ENCODE results near the gene OPTC.

Gene OPTC

DNA sequence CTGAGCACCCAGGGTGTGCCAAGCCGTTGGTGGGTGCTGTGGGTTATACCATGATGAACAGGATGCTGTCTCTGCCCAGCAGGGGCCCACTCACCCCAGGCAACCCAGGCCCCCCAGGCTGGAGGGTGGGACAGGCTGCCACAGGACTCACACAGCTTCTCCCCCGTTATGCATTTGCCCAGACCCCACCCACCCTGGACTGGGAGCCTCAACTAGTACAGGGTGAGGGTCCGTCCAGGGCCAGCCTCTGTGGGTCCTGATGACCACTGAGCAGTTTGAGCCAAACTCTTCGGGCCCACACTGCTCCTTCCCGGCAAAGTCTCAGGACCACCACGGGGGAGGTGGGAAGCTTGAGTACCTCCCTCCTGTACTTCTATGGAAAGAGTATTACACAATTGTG lies 22.1 kb upstream of the OPTC start:
- TF ChIP-seq, protein P1, sequence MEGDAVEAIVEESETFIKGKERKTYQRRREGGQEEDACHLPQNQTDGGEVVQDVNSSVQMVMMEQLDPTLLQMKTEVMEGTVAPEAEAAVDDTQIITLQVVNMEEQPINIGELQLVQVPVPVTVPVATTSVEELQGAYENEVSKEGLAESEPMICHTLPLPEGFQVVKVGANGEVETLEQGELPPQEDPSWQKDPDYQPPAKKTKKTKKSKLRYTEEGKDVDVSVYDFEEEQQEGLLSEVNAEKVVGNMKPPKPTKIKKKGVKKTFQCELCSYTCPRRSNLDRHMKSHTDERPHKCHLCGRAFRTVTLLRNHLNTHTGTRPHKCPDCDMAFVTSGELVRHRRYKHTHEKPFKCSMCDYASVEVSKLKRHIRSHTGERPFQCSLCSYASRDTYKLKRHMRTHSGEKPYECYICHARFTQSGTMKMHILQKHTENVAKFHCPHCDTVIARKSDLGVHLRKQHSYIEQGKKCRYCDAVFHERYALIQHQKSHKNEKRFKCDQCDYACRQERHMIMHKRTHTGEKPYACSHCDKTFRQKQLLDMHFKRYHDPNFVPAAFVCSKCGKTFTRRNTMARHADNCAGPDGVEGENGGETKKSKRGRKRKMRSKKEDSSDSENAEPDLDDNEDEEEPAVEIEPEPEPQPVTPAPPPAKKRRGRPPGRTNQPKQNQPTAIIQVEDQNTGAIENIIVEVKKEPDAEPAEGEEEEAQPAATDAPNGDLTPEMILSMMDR (IDR thresholded peaks at IDR 0.05; ENCODE audit: insufficient read depth, low read depth, low read length, missing control alignments): no peak
- no peak for DNase-seq (ENCODE audit: low read depth)
- no peak overlapping the region for H3K4me3 ChIP-seq (ENCODE audit: low read depth, low read length)

DNA sequence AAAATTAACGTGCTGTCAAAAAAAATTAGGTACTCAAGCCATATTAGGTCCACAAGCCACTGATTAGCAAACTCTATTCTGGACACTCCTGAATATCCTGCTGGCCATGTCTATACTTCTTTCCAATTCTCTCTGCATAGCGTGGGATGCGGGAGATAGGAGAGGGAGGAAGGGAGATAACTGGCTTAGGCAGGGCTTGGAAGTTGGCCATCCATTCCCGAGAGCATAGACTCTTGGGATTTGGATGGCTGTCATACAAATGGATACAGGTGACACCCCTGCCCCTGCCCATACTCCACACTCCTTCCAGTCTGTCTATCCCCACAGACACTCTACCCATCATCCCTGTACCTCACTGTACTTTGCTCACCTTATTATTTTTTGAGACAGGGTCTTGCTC lies 20.7 kb upstream of the OPTC start:
- TF ChIP-seq, protein P1 (IDR thresholded peaks at IDR 0.05; ENCODE audit: insufficient read depth, low read depth, low read length, missing control alignments): no peak
- no peak overlapping the region for H3K4me3 ChIP-seq (ENCODE audit: low read depth, low read length)
- DNase-seq (ENCODE audit: low read depth): no peak

DNA sequence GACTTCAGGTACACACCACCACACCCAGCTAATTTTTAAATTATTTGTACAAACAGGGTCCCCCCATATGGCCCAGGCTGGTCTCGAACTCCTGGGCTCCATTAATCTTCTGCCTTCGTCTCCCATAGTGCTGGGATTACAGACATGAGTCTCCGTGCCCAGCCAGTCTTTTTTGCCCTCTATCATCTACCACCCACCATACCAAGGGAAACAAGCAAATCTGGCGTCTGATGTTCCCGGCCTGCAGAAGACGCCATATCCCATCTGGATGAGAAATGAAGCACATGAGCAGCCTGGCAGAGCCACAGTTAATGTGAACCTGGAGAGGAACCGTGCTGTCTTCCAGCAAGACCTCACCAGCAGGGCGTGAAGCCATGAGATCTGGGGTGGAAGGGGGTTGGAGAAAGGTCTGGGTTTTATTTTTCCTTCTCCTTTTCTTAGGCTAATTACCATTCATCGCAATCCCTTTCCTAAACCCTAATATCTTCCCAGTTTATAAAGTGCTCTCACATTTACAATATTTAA lies 20.1 kb upstream of the OPTC start:
- H3K4me3 ChIP-seq (ENCODE audit: low read depth, low read length): no peak overlapping the region
- TF ChIP-seq, protein P1 (IDR thresholded peaks at IDR 0.05; ENCODE audit: insufficient read depth, low read depth, low read length, missing control alignments): no peak
- no peak for DNase-seq (ENCODE audit: low read depth)

DNA sequence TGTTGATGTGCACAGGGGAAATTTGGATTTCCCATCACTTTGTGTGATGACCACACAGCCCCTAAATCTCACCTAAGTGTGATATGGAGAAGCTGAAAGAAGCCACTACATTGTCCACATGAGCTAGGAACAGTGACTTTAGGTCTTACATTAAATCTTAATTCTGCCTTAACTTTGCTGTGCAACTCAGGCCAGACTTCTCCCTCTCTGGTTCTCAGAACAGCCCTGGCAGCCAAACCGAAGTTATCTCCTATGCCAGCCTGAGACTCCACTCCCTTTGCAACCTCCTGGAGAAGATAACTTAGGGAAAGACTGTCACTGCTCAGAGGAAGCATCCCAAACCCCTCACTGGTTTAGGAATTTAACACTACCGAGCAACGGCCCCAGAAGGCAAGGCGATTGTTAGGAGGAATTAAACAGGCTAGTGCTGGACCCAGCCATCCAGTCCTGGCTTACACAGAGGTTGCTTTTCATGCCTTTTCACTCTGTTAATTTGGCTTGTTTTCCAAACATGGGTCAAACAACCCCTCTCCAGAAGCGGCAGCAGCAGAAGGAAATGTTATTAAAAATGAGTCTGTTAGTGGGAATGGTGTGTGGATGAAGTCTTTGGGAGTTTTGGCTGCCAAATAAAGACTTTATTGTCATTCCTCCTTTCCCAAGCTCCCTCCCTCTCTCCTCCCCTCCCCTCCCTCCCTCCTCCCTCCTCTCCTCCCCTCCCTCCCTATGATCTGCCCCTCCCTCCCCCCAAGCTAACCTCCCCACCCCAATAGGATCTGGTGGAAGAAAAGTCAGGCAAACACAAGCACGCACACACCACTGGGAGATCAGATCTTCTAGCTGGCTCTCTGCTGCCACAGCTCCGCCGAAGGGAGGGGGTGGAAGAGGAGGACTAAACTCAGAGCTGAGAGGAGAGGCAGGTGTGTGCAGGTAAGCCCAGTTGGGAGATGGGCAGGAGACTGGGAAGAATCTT lies 18.7 kb upstream of the OPTC start, which contains the start of gene PRELP:
Gene PRELP, plus strand, starts transcription at position 795 of the 970 bp plus-strand sequence. CDS start 7,379 bp downstream, outside the sequence.
- no peak within 1 kb of the TSS for H3K4me3 ChIP-seq (ENCODE audit: low read depth, low read length)
- TF ChIP-seq, protein P1 (IDR thresholded peaks at IDR 0.05; ENCODE audit: insufficient read depth, low read depth, low read length, missing control alignments): no peak
- DNase-seq (ENCODE audit: low read depth): no peak

DNA sequence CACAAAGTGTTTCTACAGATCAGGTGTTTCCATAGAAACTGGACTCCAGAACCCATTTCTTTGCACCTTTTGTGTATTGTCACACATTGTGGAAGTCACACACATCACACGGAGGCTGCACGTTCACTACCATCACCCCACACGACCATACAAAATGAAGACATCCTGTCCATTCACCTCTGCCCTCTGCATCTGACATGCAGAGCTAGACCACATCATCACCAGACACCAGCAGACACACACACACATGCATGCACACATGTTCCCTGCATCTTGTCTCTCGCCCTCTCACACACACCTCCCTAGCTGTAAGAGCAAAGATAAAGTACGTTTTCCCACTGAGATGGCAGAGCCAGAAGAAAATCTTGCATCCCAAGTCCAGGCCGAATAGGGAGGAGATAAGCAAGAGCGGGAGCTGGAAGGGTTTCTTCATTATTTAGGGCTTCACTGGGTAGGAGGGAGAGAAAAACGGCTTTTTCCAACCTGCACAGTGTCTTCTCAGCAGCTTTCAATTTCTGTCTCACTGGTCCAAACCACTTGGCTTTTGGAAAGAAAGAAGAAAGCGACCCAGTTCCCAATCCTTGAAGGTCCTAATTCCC lies 17.6 kb upstream of the OPTC start:
- H3K4me3 ChIP-seq (ENCODE audit: low read depth, low read length): no peak overlapping the region
- DNase-seq (ENCODE audit: low read depth): no peak
- TF ChIP-seq, protein P1 (IDR thresholded peaks at IDR 0.05; ENCODE audit: insufficient read depth, low read depth, low read length, missing control alignments): no peak

DNA sequence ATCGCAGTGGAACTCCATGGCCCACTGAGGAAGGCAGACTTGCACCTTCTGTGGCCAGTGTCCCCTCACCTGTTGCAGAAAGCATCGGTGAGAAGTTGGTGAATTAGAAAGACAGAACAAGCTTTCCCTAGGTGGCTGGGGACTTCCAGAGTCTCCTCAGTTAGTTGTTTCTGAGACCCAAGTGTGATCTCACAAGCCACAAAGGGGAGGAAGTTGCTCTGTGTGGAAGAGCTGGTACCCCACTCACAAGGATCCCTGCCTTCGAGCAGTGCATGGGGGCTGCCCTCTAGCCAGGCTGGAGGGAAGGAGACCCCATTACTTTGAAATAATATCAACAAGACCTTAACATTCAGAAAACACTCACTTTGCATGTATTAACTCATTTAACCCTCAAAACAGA lies 16.2 kb upstream of the OPTC start:
- DNase-seq (ENCODE audit: low read depth): peak; percentile 29
- TF ChIP-seq, protein P1 (IDR thresholded peaks at IDR 0.05; ENCODE audit: insufficient read depth, low read depth, low read length, missing control alignments): no peak
- no peak overlapping the region for H3K4me3 ChIP-seq (ENCODE audit: low read depth, low read length)
